HepG2 (cell line): ENCODE results near the gene SHROOM1. TPM values are rescaled to one million over a fixed set of nuclear protein-coding genes. Genes with fewer than 3 reads are reported as not detected.
A peak's percentile ranks its signal among the peaks of the same experiment; 100 is the strongest.

Experiments used
- FOXA1 ChIP-seq, 2 experiments: fragments of 450-650 bp in 1 of 2; sonication (generic) in 1 of 2; formaldehyde crosslinking in 1 of 2; IDR thresholded peaks; 2 replicates each; pipeline versions ENCODE4 v1.4.0 to v1.6.1; 2016 to 2020; ENCODE audit warnings: missing genetic modification reagents in 1 of 2
- HDAC2 ChIP-seq: sonication (generic); formaldehyde crosslinking; IDR thresholded peaks from 2 replicates; pipeline ENCODE4 v1.4.0; 2020; ENCODE audit warnings: missing genetic modification reagents
- HIC2 ChIP-seq: sonication (generic); formaldehyde crosslinking; IDR thresholded peaks from 2 replicates; pipeline ENCODE4 v1.9.0; 2022; ENCODE audit warnings: low read depth, missing genetic modification reagents
- NFRKB ChIP-seq: fragments of 450-650 bp; IDR thresholded peaks from 2 replicates; pipeline ENCODE4 v1.6.1; 2017
- ONECUT2 ChIP-seq: sonication (generic); formaldehyde crosslinking; IDR thresholded peaks from 2 replicates; pipeline ENCODE4 v1.4.0; 2020; ENCODE audit warnings: missing genetic modification reagents
- RBAK ChIP-seq: sonication (generic); formaldehyde crosslinking; IDR thresholded peaks from 2 replicates; pipeline ENCODE4 v1.5.1; 2020; ENCODE audit warnings: mild to moderate bottlenecking, missing genetic modification reagents
- RFXAP ChIP-seq: sonication (generic); formaldehyde crosslinking; IDR thresholded peaks from 2 replicates; pipeline ENCODE4 v1.4.0; 2020; ENCODE audit warnings: missing genetic modification reagents, borderline replicate concordance
- SOX5 ChIP-seq: IDR thresholded peaks from 2 replicates; pipeline ENCODE4 v1.6.1; 2016; ENCODE audit warnings: borderline replicate concordance
- STAT6 ChIP-seq: sonication (generic); formaldehyde crosslinking; IDR thresholded peaks from 2 replicates; pipeline ENCODE4 v1.4.0; 2020; ENCODE audit warnings: missing genetic modification reagents, mild to moderate bottlenecking, borderline replicate concordance
- TBL1XR1 ChIP-seq: fragments of 150-350 bp; IDR thresholded peaks from 2 replicates; pipeline ENCODE4 v1.6.1; 2014; ENCODE audit warnings: borderline replicate concordance, low read length; ENCODE audit not compliant: partially characterized antibody
- THAP8 ChIP-seq: sonication (generic); formaldehyde crosslinking; IDR thresholded peaks from 2 replicates; pipeline ENCODE4 v1.5.1; 2020; ENCODE audit warnings: missing genetic modification reagents, mild to moderate bottlenecking, borderline replicate concordance
- ZNF121 ChIP-seq: sonication (generic); formaldehyde crosslinking; IDR thresholded peaks from 2 replicates; pipeline ENCODE4 v1.5.0; 2020; ENCODE audit warnings: mild to moderate bottlenecking, missing genetic modification reagents
- ZNF281 ChIP-seq: sonication (generic); formaldehyde crosslinking; IDR thresholded peaks from 2 replicates; pipeline ENCODE4 v1.4.0; 2020; ENCODE audit warnings: missing genetic modification reagents, borderline replicate concordance
- ZNF660 ChIP-seq: sonication (generic); formaldehyde crosslinking; IDR thresholded peaks from 2 replicates; pipeline ENCODE4 v1.5.1; 2020; ENCODE audit warnings: mild to moderate bottlenecking, low read depth, missing genetic modification reagents, borderline replicate concordance
- ZNF776 ChIP-seq: sonication (generic); formaldehyde crosslinking; IDR thresholded peaks from 2 replicates; pipeline ENCODE4 v1.4.0; 2020; ENCODE audit warnings: mild to moderate bottlenecking, missing genetic modification reagents
- polyA plus RNA-seq, 8 experiments: library from polyadenylated mRNA; depleted of rRNA in 3 of 8; stranded (reverse) in 7 of 8; unstranded in 1 of 8; fragments of >200 nt; fragmentation: Illumina TruSeq in 4 of 8; extraction: Trizol in 4 of 8; gene quantifications; 2 replicates each; pipeline versions ENCODE4 v1.2.1 to v1.2.3, GENCODE V29; 2011 to 2016; ENCODE audit warnings: low read depth in 4 of 8, missing spikeins in 1 of 8, mixed read lengths in 1 of 8; ENCODE audit not compliant: insufficient read depth in 1 of 8
- total RNA-seq, 5 experiments: library from RNA; depleted of rRNA; stranded (reverse); fragments of >200 nt; fragmentation: Illumina TruSeq; extraction: Trizol; gene quantifications; 2 replicates each; pipeline ENCODE4 v1.2.3, GENCODE V29; 2016; ENCODE audit warnings: low read depth in 1 of 5
- TF ChIP-seq, protein P1 (sequence below): sonication (generic); formaldehyde crosslinking; IDR thresholded peaks from 2 replicates; pipeline ENCODE4 v1.4.0; 2020; ENCODE audit warnings: missing genetic modification reagents, borderline replicate concordance
- TF ChIP-seq, protein P2 (sequence below): sonication (generic); formaldehyde crosslinking; IDR thresholded peaks from 2 replicates; pipeline ENCODE4 v1.8.0; 2022; ENCODE audit warnings: mild to moderate bottlenecking, missing genetic modification reagents, moderate library complexity

Gene SHROOM1
- total and polyA plus RNA-seq, 2 of the 13 experiments (the other 11 are each of a cell fraction or from before 2014, with no cell fraction given), result 18.2 to 25.7 TPM

DNA sequence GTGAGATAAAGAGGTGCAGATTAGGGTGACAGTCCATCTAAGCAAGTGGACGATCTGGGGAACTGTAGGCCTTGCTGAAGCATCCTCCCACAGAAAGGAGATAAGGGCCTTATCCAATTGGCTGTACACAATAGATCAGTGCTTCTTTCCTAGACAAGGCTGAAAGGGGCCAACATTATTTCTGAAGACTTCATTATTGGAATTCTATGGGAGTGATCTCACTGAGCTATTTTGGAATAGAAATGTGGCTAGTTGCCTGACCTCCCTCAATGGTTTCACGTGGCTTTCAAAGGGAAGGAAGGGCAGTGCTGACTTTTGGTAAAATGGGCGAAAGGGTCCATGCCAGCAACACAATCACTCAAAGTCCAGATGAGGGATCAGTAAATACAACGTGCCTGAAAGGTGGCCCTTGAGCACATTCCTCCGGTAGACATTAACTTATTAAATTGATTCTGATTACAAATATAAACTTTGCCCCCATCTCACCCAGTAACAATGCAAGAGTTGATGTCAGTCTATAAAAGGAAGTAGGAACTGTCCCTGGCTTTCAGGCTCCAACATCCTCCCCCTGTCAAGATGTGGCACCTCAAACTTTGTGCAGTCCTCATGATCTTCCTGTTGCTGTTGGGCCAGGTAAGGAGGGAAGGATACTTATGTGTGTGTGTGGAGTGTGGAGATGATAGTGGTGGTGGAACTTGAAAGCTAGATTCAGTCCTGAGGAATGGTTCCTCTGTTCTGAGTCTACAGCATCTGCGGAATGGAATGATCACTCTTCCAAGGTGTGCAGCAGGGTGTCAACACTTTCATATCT is 42.9 kb upstream of the SHROOM1 start, which contains the start of gene LEAP2 (continued):
- TF ChIP-seq, protein P1, sequence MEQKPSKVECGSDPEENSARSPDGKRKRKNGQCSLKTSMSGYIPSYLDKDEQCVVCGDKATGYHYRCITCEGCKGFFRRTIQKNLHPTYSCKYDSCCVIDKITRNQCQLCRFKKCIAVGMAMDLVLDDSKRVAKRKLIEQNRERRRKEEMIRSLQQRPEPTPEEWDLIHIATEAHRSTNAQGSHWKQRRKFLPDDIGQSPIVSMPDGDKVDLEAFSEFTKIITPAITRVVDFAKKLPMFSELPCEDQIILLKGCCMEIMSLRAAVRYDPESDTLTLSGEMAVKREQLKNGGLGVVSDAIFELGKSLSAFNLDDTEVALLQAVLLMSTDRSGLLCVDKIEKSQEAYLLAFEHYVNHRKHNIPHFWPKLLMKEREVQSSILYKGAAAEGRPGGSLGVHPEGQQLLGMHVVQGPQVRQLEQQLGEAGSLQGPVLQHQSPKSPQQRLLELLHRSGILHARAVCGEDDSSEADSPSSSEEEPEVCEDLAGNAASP (CRISPR knock-in tag), result peak; percentile 68; the same call in 1 of the 2 replicates
- TF ChIP-seq HDAC2 (peak; percentile 75), SOX5 (CRISPR knock-in tag) (peak; percentile 82), ZNF776 (CRISPR knock-in tag) (0 out of 2 replicates have a peak, but pooled peaks have one; percentile 41), THAP8 (CRISPR knock-in tag) (no peak), HIC2 (CRISPR knock-in tag) (no peak), RBAK (no peak), FOXA1 (IDR thresholded peaks at IDR 0.05) (no peak), FOXA1 (CRISPR knock-in tag; IDR thresholded peaks at IDR 0.05) (peak; percentile 73), ONECUT2 (CRISPR knock-in tag) (0 out of 2 replicates have a peak, but pooled peaks have one; percentile 30), ZNF660 (CRISPR knock-in tag) (0 out of 2 replicates have a peak, but pooled peaks have one; percentile 7), NFRKB (no peak), STAT6 (CRISPR knock-in tag) (peak; percentile 87; the same call in 1 of the 2 replicates), TBL1XR1 (peak; percentile 43), ZNF121 (CRISPR knock-in tag) (0 out of 2 replicates have a peak, but pooled peaks have one; percentile 18), ZNF281 (CRISPR knock-in tag) (peak; percentile 34; the same call in 1 of the 2 replicates), RFXAP (peak; percentile 72; the same call in 1 of the 2 replicates)
- TF ChIP-seq, protein P2, sequence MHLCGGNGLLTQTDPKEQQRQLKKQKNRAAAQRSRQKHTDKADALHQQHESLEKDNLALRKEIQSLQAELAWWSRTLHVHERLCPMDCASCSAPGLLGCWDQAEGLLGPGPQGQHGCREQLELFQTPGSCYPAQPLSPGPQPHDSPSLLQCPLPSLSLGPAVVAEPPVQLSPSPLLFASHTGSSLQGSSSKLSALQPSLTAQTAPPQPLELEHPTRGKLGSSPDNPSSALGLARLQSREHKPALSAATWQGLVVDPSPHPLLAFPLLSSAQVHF (CRISPR knock-in tag), result peak; percentile 77; the same call in 1 of the 2 replicates
